Spleen (tissue), 11 donors: ENCODE measurements around the gene NPPA. TPM values are rescaled to one million over a fixed set of nuclear protein-coding genes. Genes with fewer than 3 reads are reported as not detected.

Experiments
- DNase-seq: peaks from one replicate; pipeline ENCODE4 v3.0.0-alpha.2; 2020
- H3K27ac ChIP-seq, 8 donors: fragments of 200-600 bp; sonication (generic) in 7 of 8; 1 replicate in 4 of 8; 2 replicates in 4 of 8; pipeline versions ENCODE4 v1.5.0 to v1.8.0; 2016 to 2021; ENCODE audit warnings: inconsistent platforms in 4 of 8, mild to moderate bottlenecking in 4 of 8, moderate library complexity in 1 of 8
- H3K27me3 ChIP-seq, 7 donors: fragments of 200-600 bp; sonication (generic) in 6 of 7; replicated peaks in 1 of 7; 1 replicate in 4 of 7; 2 replicates in 3 of 7; pipeline versions ENCODE4 v1.5.0 to v1.8.0; 2016 to 2021; ENCODE audit warnings: inconsistent platforms in 3 of 7, mild to moderate bottlenecking in 1 of 7
- H3K36me3 ChIP-seq, 6 donors: fragments of 200-600 bp; sonication (generic) in 5 of 6; 1 replicate in 4 of 6; 2 replicates in 2 of 6; pipeline versions ENCODE4 v1.5.0 to v1.8.0; 2016 to 2021; ENCODE audit warnings: inconsistent platforms in 2 of 6
- H3K4me1 ChIP-seq, 6 donors: fragments of 200-600 bp; sonication (generic) in 5 of 6; 1 replicate in 3 of 6; 2 replicates in 3 of 6; pipeline versions ENCODE4 v1.5.0 to v1.8.0; 2016 to 2021; ENCODE audit warnings: inconsistent platforms in 3 of 6
- H3K4me3 ChIP-seq, 8 donors: fragments of 200-600 bp; sonication (generic) in 7 of 8; 1 replicate in 4 of 8; 2 replicates in 4 of 8; pipeline versions ENCODE4 v1.5.0 to v1.8.0; 2016 to 2021; ENCODE audit warnings: inconsistent platforms in 4 of 8, mild to moderate bottlenecking in 4 of 8, moderate library complexity in 2 of 8
- H3K9me3 ChIP-seq, 8 donors: fragments of 200-600 bp; sonication (generic) in 7 of 8; 1 replicate in 4 of 8; 2 replicates in 4 of 8; pipeline versions ENCODE4 v1.5.0 to v1.8.0; 2016 to 2021; ENCODE audit warnings: inconsistent platforms in 4 of 8
- POLR2AphosphoS5 ChIP-seq, 3 donors: sonication (generic); formaldehyde crosslinking; IDR thresholded peaks; one replicate each; pipeline ENCODE4 v1.5.1; 2017; ENCODE audit warnings: antibody characterized with exemption in 3 of 3
- WGBS, 5 donors: extraction: QIAGEN DNeasy Blood & Tissue Kit in 3 of 5; methylation state at CpG; one replicate each; pipeline versions ENCODE4 v1.1.5 to v1.1.7; 2013 to 2018; 5-methylcytosine and 5-hydroxymethylcytosine counted together
- intact Hi-C: fragments of 100-400 bp; cut with DNase I; formaldehyde crosslinking; loops from one replicate; pipeline ENCODE4 v1.15.0; 2023; ENCODE audit warnings: low total_unique reads
- polyA plus RNA-seq, 3 donors: library from polyadenylated mRNA; stranded (reverse); fragments of 200-250 nt; gene quantifications; one replicate each; pipeline ENCODE4 v1.2.1, GENCODE V29; 2013
- small RNA-seq, 4 donors: library from RNA; depleted of rRNA; stranded (forward); fragments of <200 nt; gene quantifications; one replicate each; pipeline ENCODE3, GENCODE V24; 2016
- total RNA-seq, 7 donors: library from RNA; depleted of rRNA in 3 of 7; stranded (reverse); fragments of >200 nt in 3 of 7; fragmentation: NEBNext Ultra II Directional in 4 of 7; extraction: Animal tissue kit (Norgen Biotek cat#: 25700) in 4 of 7; gene quantifications; one replicate each; pipeline versions ENCODE4 v1.1.0 to v1.2.1, GENCODE V29; 2016 to 2021
- TF ChIP-seq, protein P1 (sequence below), 11 experiments: fragments of 200-600 bp in 7 of 11; fragments of 450-650 bp in 4 of 11; sonication (generic) in 4 of 11; IDR thresholded peaks in 8 of 11; conservative IDR thresholded peaks in 3 of 11; 1 replicate in 7 of 11; 2 replicates in 4 of 11; pipeline versions ENCODE4 v1.4.0 to v1.8.0; 2016 to 2021; ENCODE audit warnings: antibody characterized with exemption in 11 of 11, inconsistent platforms in 4 of 11, mild to moderate bottlenecking in 1 of 11
- donor health status: healthy with polysubstance abuse.
- donor health status: DM: no; HTN: no; CAD: no; lungs with moderate emphysema.
- donor health status: DM: no; HTN: no; CAD: no.
- donor health status: Bipolar disorder and iron deficiency.
- donor health status: healthy.
- donor health status: DM: no; HTN: no; CAD: no.
- donor health status: DM: yes; HTN: yes; CAD: no.

Gene NPPA
- total and polyA plus RNA-seq, 10 donors: 0.22 to 2.9 (median 1.4) TPM; not detected in 6

DNA sequence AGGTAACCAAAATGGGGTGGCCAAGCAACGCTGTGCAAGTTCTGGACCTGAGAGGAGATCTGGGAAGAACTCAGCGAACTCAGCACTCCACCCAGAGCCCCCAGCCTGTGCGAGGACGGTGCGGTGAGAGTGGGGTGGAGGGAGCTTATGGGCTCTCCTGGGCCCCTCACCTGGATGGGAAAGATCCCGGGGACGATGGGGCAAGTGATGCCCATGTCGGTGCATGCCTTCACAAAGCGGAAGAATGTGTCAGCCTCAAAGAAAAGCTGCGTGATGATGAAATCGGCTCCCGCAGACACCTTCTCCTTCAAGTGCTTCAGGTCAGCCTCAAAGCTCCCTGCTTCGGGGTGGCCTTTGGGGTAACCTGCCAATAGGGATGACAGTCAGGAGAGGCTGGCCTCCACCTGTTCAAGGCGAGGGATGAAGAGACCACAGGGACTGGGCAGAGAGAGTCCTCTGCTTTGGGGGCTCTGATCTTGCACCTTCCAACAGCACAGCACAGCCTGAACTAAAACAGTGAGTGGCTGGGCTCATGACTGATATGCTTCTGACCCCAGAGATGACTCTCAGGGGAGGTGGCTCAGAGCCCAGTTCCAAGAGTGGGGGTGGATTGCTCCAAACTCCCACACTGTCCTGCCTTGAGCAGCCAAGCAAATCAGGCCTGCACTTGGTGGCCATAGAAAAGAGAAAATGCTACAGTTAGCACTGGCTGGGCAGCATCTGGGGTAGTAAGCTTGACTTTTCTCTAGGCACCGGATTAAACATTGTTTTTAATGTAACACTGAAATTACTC is 51.4 kb downstream of the NPPA start:
- peak; percentile 59 for DNase-seq
- Histone ChIP-seq H3K36me3 (peaks cover 4 to 99% (median 80%) of the 10 kb centered on the region in 6 donors), H3K27ac (peak overlapping the region in 7 of 8 donors; percentile 72 to 89 (median 82)), H3K4me3 (no peak overlapping the region), H3K27me3 (no peaks in the 10 kb centered on the region), H3K9me3 (no peaks in the 10 kb centered on the region), H3K4me1 (peaks cover 17 to 90% (median 57%) of the 10 kb centered on the region in 6 donors)
- intact Hi-C loops: no loop called here
- 93 to 94% (median 93%) methylated on average over 15 of the region's 15 CpGs for WGBS, 5 donors
- TF ChIP-seq, protein P1, sequence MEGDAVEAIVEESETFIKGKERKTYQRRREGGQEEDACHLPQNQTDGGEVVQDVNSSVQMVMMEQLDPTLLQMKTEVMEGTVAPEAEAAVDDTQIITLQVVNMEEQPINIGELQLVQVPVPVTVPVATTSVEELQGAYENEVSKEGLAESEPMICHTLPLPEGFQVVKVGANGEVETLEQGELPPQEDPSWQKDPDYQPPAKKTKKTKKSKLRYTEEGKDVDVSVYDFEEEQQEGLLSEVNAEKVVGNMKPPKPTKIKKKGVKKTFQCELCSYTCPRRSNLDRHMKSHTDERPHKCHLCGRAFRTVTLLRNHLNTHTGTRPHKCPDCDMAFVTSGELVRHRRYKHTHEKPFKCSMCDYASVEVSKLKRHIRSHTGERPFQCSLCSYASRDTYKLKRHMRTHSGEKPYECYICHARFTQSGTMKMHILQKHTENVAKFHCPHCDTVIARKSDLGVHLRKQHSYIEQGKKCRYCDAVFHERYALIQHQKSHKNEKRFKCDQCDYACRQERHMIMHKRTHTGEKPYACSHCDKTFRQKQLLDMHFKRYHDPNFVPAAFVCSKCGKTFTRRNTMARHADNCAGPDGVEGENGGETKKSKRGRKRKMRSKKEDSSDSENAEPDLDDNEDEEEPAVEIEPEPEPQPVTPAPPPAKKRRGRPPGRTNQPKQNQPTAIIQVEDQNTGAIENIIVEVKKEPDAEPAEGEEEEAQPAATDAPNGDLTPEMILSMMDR (IDR thresholded peaks at IDR 0.05 in 8 of 11, conservative IDR thresholded peaks at IDR 0.05 in 3 of 11): no peak
- TF ChIP-seq POLR2AphosphoS5 (IDR thresholded peaks at IDR 0.05): peak; percentile 51 to 63 (median 51)

Small RNAs within 50 kb of the gene (small RNA-seq; reads per million reads assigned to genes)
- gene RF02156 (0 reads per million in 4 donors), gene RF02157 (0 reads per million in 4 donors), gene RF02158 (0 reads per million in 4 donors)

Other genes starting within 250 kb of the NPPA start
- 1 to 10 TPM; 2.1 to 6.7 (median 4.5) TPM for gene FBXO2, start 193.4 kb downstream of the NPPA start, total RNA-seq
- gene FBXO2, start 193.4 kb downstream of the NPPA start, polyA plus RNA-seq: 1 to 10 TPM; 3.8 to 5.8 (median 5.8) TPM
- 10 to 100 TPM; 15.3 to 30.5 (median 21.6) TPM for gene FBXO44, start 192.9 kb downstream of the NPPA start, total RNA-seq
- 10 to 100 TPM; 27.9 to 39.4 (median 37.1) TPM for gene FBXO44, start 192.9 kb downstream of the NPPA start, polyA plus RNA-seq
- 10 to 100 TPM in 6 of 7 donors, 1 to 10 TPM in 1; 8.1 to 21.2 (median 14.5) TPM for gene FBXO6, start 183.6 kb downstream of the NPPA start, total RNA-seq
- 10 to 100 TPM; 13.1 to 19.5 (median 16.5) TPM for gene FBXO6, start 183.6 kb downstream of the NPPA start, polyA plus RNA-seq
- 10 to 100 TPM; 22.7 to 41.0 (median 29.8) TPM for gene MAD2L2, start 166.6 kb downstream of the NPPA start, total RNA-seq
- 10 to 100 TPM; 30.8 to 42.1 (median 37.2) TPM for gene MAD2L2, start 166.6 kb downstream of the NPPA start, polyA plus RNA-seq
- under 1 TPM in 4 of 7 donors, not detected in 3; 0.09 to 0.37 (median 0.17) TPM for gene DRAXIN, start 156.1 kb downstream of the NPPA start, total RNA-seq
- under 1 TPM; 0.04 to 0.10 (median 0.06) TPM for gene DRAXIN, start 156.1 kb downstream of the NPPA start, polyA plus RNA-seq
- gene AGTRAP, start 111.6 kb downstream of the NPPA start, total RNA-seq: 100 to 1,000 TPM in 2 of 7 donors, 10 to 100 TPM in 5; 48.5 to 120 (median 64.2) TPM
- gene AGTRAP, start 111.6 kb downstream of the NPPA start, polyA plus RNA-seq: 10 to 100 TPM; 40.8 to 54.7 (median 50.5) TPM
- 1 to 10 TPM in 1 of 7 donors, under 1 TPM in 5, not detected in 1; 0.74 to 4.8 (median 0.86) TPM for gene C1orf167, start 85.6 kb downstream of the NPPA start, total RNA-seq
- gene C1orf167, start 85.6 kb downstream of the NPPA start, polyA plus RNA-seq: 1 to 10 TPM in 2 of 3 donors, under 1 TPM in 1; 0.96 to 1.7 (median 1.7) TPM
- 10 to 100 TPM; 46.5 to 79.8 (median 76.0) TPM for gene MTHFR, start 41.8 kb downstream of the NPPA start, total RNA-seq
- 10 to 100 TPM in 1 of 3 donors, 1 to 10 TPM in 2; 6.7 to 23.4 (median 8.3) TPM for gene MTHFR, start 41.8 kb downstream of the NPPA start, polyA plus RNA-seq
- 10 to 100 TPM; 21.2 to 34.4 (median 27.9) TPM for gene CLCN6, start 41.6 kb downstream of the NPPA start, total RNA-seq
- 10 to 100 TPM in 2 of 3 donors, 1 to 10 TPM in 1; 6.3 to 13.5 (median 12.4) TPM for gene CLCN6, start 41.6 kb downstream of the NPPA start, polyA plus RNA-seq
- gene NPPB, start 11.2 kb upstream of the NPPA start, total RNA-seq: not detected
- under 1 TPM; 0.38 to 0.80 (median 0.57) TPM for gene NPPB, start 11.2 kb upstream of the NPPA start, polyA plus RNA-seq
- gene KIAA2013, start 78.6 kb upstream of the NPPA start, total RNA-seq: 10 to 100 TPM; 39.0 to 93.0 (median 45.8) TPM
- gene KIAA2013, start 78.6 kb upstream of the NPPA start, polyA plus RNA-seq: 10 to 100 TPM; 20.7 to 36.2 (median 26.5) TPM
- gene PLOD1, start 86.9 kb upstream of the NPPA start, total RNA-seq: 10 to 100 TPM; 40.0 to 53.4 (median 46.4) TPM
- gene PLOD1, start 86.9 kb upstream of the NPPA start, polyA plus RNA-seq: 10 to 100 TPM; 11.6 to 19.7 (median 14.5) TPM
- gene MFN2, start 132.7 kb upstream of the NPPA start, total RNA-seq: 10 to 100 TPM; 47.3 to 69.6 (median 62.9) TPM
- gene MFN2, start 132.7 kb upstream of the NPPA start, polyA plus RNA-seq: 10 to 100 TPM; 14.8 to 28.1 (median 16.2) TPM
- gene MIIP, start 171.7 kb upstream of the NPPA start, total RNA-seq: 10 to 100 TPM; 33.2 to 65.5 (median 46.5) TPM
- gene MIIP, start 171.7 kb upstream of the NPPA start, polyA plus RNA-seq: 100 to 1,000 TPM in 1 of 3 donors, 10 to 100 TPM in 2; 38.0 to 109 (median 97.2) TPM
- 1 to 10 TPM; 1.3 to 7.6 (median 2.2) TPM for gene TNFRSF8, start 215.5 kb upstream of the NPPA start, total RNA-seq
- 1 to 10 TPM; 1.7 to 2.0 (median 1.9) TPM for gene TNFRSF8, start 215.5 kb upstream of the NPPA start, polyA plus RNA-seq